ENCODE results near the gene PURB.

- TF ChIP-seq CTCF (IDR thresholded peaks at IDR 0.05), result no peak
- TF ChIP-seq POLR2A (IDR thresholded peaks at IDR 0.05), result no peak
Measured at GRCh38 chr7:44930921-44931320, 45.6 kb upstream of the PURB start.
